ENCODE results near the gene PILRB. TPM values are rescaled to one million over a fixed set of nuclear protein-coding genes. Genes with fewer than 3 reads are reported as not detected.

Gene PILRB
- total and polyA plus RNA-seq, 2 of the 13 experiments (the other 11 are each of a cell fraction or from before 2014, with no cell fraction given), result 16.6 to 33.8 TPM

GRCh38 chr7:100402241-100402640 lies 44.3 kb downstream of the PILRB start:
- in situ Hi-C loops (cut with HindIII; ENCODE audit: extremely low pct_ligation_motif_present, low pct_unique_long_range_greater_than_20kb) (no loop called here), intact Hi-C loops (cut with micrococcal nuclease; ENCODE audit: unreplicated experiment) (no loop called here)
- Histone ChIP-seq H3K27ac (ENCODE audit: extremely low read length, insufficient read depth, low read length) (no peak overlapping the region), H3K4me2 (ENCODE audit: low read depth, low read length) (no peak overlapping the region), H3K9me3 (ENCODE audit: low read length) (no peaks in the 10 kb centered on the region), H4K20me1 (ENCODE audit: insufficient read depth, low read length) (no peaks in the 10 kb centered on the region), H3K4me3 (replicated peaks in 1 of 3; ENCODE audit: insufficient read depth in 1 of 3, low read depth in 2 of 3, low read length in 3 of 3) (no peak overlapping the region), H3K36me3 (replicated peaks in 1 of 2; ENCODE audit: control insufficient read depth in 1 of 2, insufficient read depth in 2 of 2, low read length in 2 of 2) (no peaks in the 10 kb centered on the region), H2AFZ (ENCODE audit: low read length) (no peak overlapping the region), H3K27me3 (ENCODE audit: control insufficient read depth in 1 of 2, insufficient read depth in 2 of 2, low read length in 2 of 2) (peaks cover 1 to 14% of the 10 kb centered on the region in 2 experiments; a peak in 3 of 5 replicates), H3K4me1 (ENCODE audit: insufficient read depth, low read length) (peaks cover 17% of the 10 kb centered on the region), H3K9ac (ENCODE audit: insufficient read depth, low read depth, low read length) (no peak overlapping the region), H3K79me2 (ENCODE audit: insufficient read depth, low read length) (no peaks in the 10 kb centered on the region)
- ChIA-PET POLR2A (no interaction called here), CTCF (ENCODE audit: low intra/inter-chr PET ratio, low total read pairs) (no interaction called here)
- FAIRE-seq (no peak), DNase-seq (ENCODE audit: low spot score) (no peak), ATAC-seq (no peak)
- 70% methylated on average over 2 of the region's 2 CpGs for WGBS (ENCODE audit: low lambda C conversion rate)
- no TSS peak for BruUV-seq (replicated peaks)
- TF ChIP-seq ARNTL (CRISPR knock-in tag; IDR thresholded peaks at IDR 0.05) (no peak), ZNF335 (CRISPR knock-in tag; IDR thresholded peaks at IDR 0.05) (no peak), ZNF251 (CRISPR knock-in tag; IDR thresholded peaks at IDR 0.05) (no peak), ZNF724P (CRISPR knock-in tag; IDR thresholded peaks at IDR 0.05; ENCODE audit: borderline replicate concordance) (no peak), KDM3A (CRISPR knock-in tag; IDR thresholded peaks at IDR 0.05; ENCODE audit: low read depth) (no peak)

- H3K9ac ChIP-seq (ENCODE audit: insufficient read depth, low read depth, low read length), result no peak overlapping the region
- intact Hi-C loops (cut with micrococcal nuclease; ENCODE audit: unreplicated experiment), result no loop called here
- no peak overlapping the region for H2AFZ ChIP-seq (ENCODE audit: low read length)
- H3K4me1 ChIP-seq (ENCODE audit: insufficient read depth, low read length), result no peaks in the 10 kb centered on the region
- H3K9me3 ChIP-seq (ENCODE audit: low read length), result no peaks in the 10 kb centered on the region
- WGBS (ENCODE audit: low lambda C conversion rate), result 35% methylated on average over 6 of the region's 6 CpGs
- FAIRE-seq (no peak), ATAC-seq (no peak), DNase-seq (ENCODE audit: low spot score) (no peak)
- in situ Hi-C loops (cut with HindIII; ENCODE audit: extremely low pct_ligation_motif_present, low pct_unique_long_range_greater_than_20kb), result no loop called here
- no peaks in the 10 kb centered on the region for H3K79me2 ChIP-seq (ENCODE audit: insufficient read depth, low read length)
- ChIA-PET CTCF (ENCODE audit: low intra/inter-chr PET ratio, low total read pairs) (interaction anchor here (1.2 to 1.3 kb wide), 2 partner anchors 33 to 44 kb away, joined by 3 read pairs; no protein-coding TSS in a partner anchor), POLR2A (interaction anchor here (1.3 kb wide), 1 partner anchor 22 kb away, joined by 8 read pairs; the partner anchor contains the start of genes MEPCE and ZCWPW1)
- no peak overlapping the region for H3K4me3 ChIP-seq (replicated peaks in 1 of 3; ENCODE audit: insufficient read depth in 1 of 3, low read depth in 2 of 3, low read length in 3 of 3)
- peaks cover 1 to 13% of the 10 kb centered on the region in 2 experiments; a peak in 4 of 5 replicates for H3K27me3 ChIP-seq (ENCODE audit: control insufficient read depth in 1 of 2, insufficient read depth in 2 of 2, low read length in 2 of 2)
- H3K36me3 ChIP-seq (replicated peaks in 1 of 2; ENCODE audit: control insufficient read depth in 1 of 2, insufficient read depth in 2 of 2, low read length in 2 of 2), result no peaks in the 10 kb centered on the region
- no peaks in the 10 kb centered on the region for H4K20me1 ChIP-seq (ENCODE audit: insufficient read depth, low read length)
- no TSS peak for BruUV-seq (replicated peaks)
- no peak overlapping the region for H3K27ac ChIP-seq (ENCODE audit: extremely low read length, insufficient read depth, low read length)
- H3K4me2 ChIP-seq (ENCODE audit: low read depth, low read length), result no peak overlapping the region
- no peak for TF ChIP-seq GMEB2 (CRISPR knock-in tag; IDR thresholded peaks at IDR 0.05; ENCODE audit: low read depth)
- no peak for TF ChIP-seq MEIS2 (CRISPR knock-in tag; IDR thresholded peaks at IDR 0.05)
- no peak for TF ChIP-seq U2AF1 (optimal IDR thresholded peaks at IDR 0.05; ENCODE audit: low read depth, low read length)
- no peak for TF ChIP-seq KMT2B (CRISPR knock-in tag; IDR thresholded peaks at IDR 0.05)
- TF ChIP-seq ZNF280B (CRISPR knock-in tag; IDR thresholded peaks at IDR 0.05; ENCODE audit: borderline replicate concordance), result no peak
- no peak for TF ChIP-seq FOXK1 (CRISPR knock-in tag; IDR thresholded peaks at IDR 0.05; ENCODE audit: borderline replicate concordance, low read depth)
- TF ChIP-seq GATAD1 (CRISPR knock-in tag; IDR thresholded peaks at IDR 0.05), result no peak
- TF ChIP-seq PITX1 (CRISPR knock-in tag; IDR thresholded peaks at IDR 0.05), result no peak
- TF ChIP-seq ZNF510 (CRISPR knock-in tag; IDR thresholded peaks at IDR 0.05; ENCODE audit: low read depth), result no peak
- no peak for TF ChIP-seq NR3C1 (CRISPR knock-in tag; IDR thresholded peaks at IDR 0.05)
- no peak for TF ChIP-seq DPF2 (CRISPR knock-in tag; IDR thresholded peaks at IDR 0.05; ENCODE audit: borderline replicate concordance, low read depth)
Measured at GRCh38 chr7:100406767-100407166, 48.9 kb downstream of the PILRB start.
